ENCODE results near the gene SETD2. TPM values are rescaled to one million over a fixed set of nuclear protein-coding genes. Genes with fewer than 3 reads are reported as not detected.

The SETD2 gene
- total RNA-seq, 1 experiment from 2014 or later, result 24.1 TPM

GRCh38 chr3:47003056-47003410 is 160.9 kb downstream of the SETD2 start:
- H2AFZ ChIP-seq (ENCODE audit: low read length), result no peak overlapping the region
- no peaks in the 10 kb centered on the region for H3K79me2 ChIP-seq (ENCODE audit: low read length)
- H3K4me2 ChIP-seq (ENCODE audit: low read length), result no peak overlapping the region
- H3K4me3 ChIP-seq (ENCODE audit: low read length), result no peak overlapping the region
- no peak overlapping the region for H3K9ac ChIP-seq (ENCODE audit: low read length)
- TF ChIP-seq CTCF (conservative IDR thresholded peaks at IDR 0.05; ENCODE audit: low read depth, low read length) (no peak), EZH2 (IDR thresholded peaks at IDR 0.05; ENCODE audit: low read length, unreplicated experiment) (no peak)
- ATAC-seq (no peak), DNase-seq (no peak)
- BruUV-seq (replicated peaks), result no TSS peak
- H3K27ac ChIP-seq (ENCODE audit: low read length), result no peak overlapping the region
- H3K9me2 ChIP-seq (replicated peaks; ENCODE audit: low read length), result no peaks in the 10 kb centered on the region
- H3K27me3 ChIP-seq (ENCODE audit: low read length), result no peaks in the 10 kb centered on the region
- no peaks in the 10 kb centered on the region for H4K20me1 ChIP-seq (ENCODE audit: low read length)
- H3K4me1 ChIP-seq (ENCODE audit: insufficient read depth, low read length), result peaks cover 9% of the 10 kb centered on the region
- CTCF ChIA-PET, result no interaction called here
- no peaks in the 10 kb centered on the region for H3K9me3 ChIP-seq (ENCODE audit: low read length)
- intact Hi-C loops (cut with micrococcal nuclease), result no loop called here
- POLR2A ChIA-PET (ENCODE audit: unreplicated experiment), result no interaction called here
- peaks cover 14% of the 10 kb centered on the region; the same call in 1 of the 2 replicates for H3K36me3 ChIP-seq (ENCODE audit: low read depth, low read length)
- H3F3A ChIP-seq (ENCODE audit: low read length, unreplicated experiment), result no peaks in the 10 kb centered on the region

- H3K4me2 ChIP-seq (ENCODE audit: low read length), result no peak overlapping the region
- no peak overlapping the region for H3K4me3 ChIP-seq (ENCODE audit: low read length)
- no peak overlapping the region for H3K27ac ChIP-seq (ENCODE audit: low read length)
- BruUV-seq (replicated peaks), result no TSS peak
- no peaks in the 10 kb centered on the region for H3F3A ChIP-seq (ENCODE audit: low read length, unreplicated experiment)
- no peak for ATAC-seq
- H3K36me3 ChIP-seq (ENCODE audit: low read depth, low read length), result peaks cover 14% of the 10 kb centered on the region; the same call in 1 of the 2 replicates
- POLR2A ChIA-PET (ENCODE audit: unreplicated experiment), result no interaction called here
- no peaks in the 10 kb centered on the region for H3K9me3 ChIP-seq (ENCODE audit: low read length)
- no peaks in the 10 kb centered on the region for H3K27me3 ChIP-seq (ENCODE audit: low read length)
- no peak for DNase-seq
- no peaks in the 10 kb centered on the region for H3K9me2 ChIP-seq (replicated peaks; ENCODE audit: low read length)
- peaks cover 9% of the 10 kb centered on the region for H3K4me1 ChIP-seq (ENCODE audit: insufficient read depth, low read length)
- intact Hi-C loops (cut with micrococcal nuclease), result no loop called here
- TF ChIP-seq EZH2phosphoT487 (IDR thresholded peaks at IDR 0.05; ENCODE audit: borderline replicate concordance, low read length) (no peak), CTCF (conservative IDR thresholded peaks at IDR 0.05; ENCODE audit: low read depth, low read length) (no peak), EZH2 (IDR thresholded peaks at IDR 0.05; ENCODE audit: low read length, unreplicated experiment) (no peak)
- CTCF ChIA-PET, result interaction anchor here (1.2 kb wide), 1 partner anchor 87 kb away, joined by 3 read pairs; no protein-coding TSS in a partner anchor
- no peak overlapping the region for H3K9ac ChIP-seq (ENCODE audit: low read length)
- H3K79me2 ChIP-seq (ENCODE audit: low read length), result no peaks in the 10 kb centered on the region
- no peaks in the 10 kb centered on the region for H4K20me1 ChIP-seq (ENCODE audit: low read length)
- H2AFZ ChIP-seq (ENCODE audit: low read length), result no peak overlapping the region
These were observed 161.5 kb downstream of the SETD2 start for GRCh38 chr3:47002171-47003055.

- no peak overlapping the region for H3K27ac ChIP-seq (ENCODE audit: low read length)
- no peak overlapping the region for H2AFZ ChIP-seq (ENCODE audit: low read length)
- H3K9me3 ChIP-seq (ENCODE audit: low read length), result no peaks in the 10 kb centered on the region
- no peaks in the 10 kb centered on the region for H3K27me3 ChIP-seq (ENCODE audit: low read length)
- no TSS peak for BruUV-seq (replicated peaks)
- H3K79me2 ChIP-seq (ENCODE audit: low read length), result no peaks in the 10 kb centered on the region
- no peak overlapping the region for H3K4me3 ChIP-seq (ENCODE audit: low read length)
- no peaks in the 10 kb centered on the region for H4K20me1 ChIP-seq (ENCODE audit: low read length)
- H3K36me3 ChIP-seq (ENCODE audit: low read depth, low read length), result peaks cover 14% of the 10 kb centered on the region; the same call in 1 of the 2 replicates
- no peak overlapping the region for H3K4me2 ChIP-seq (ENCODE audit: low read length)
- intact Hi-C loops (cut with micrococcal nuclease), result no loop called here
- TF ChIP-seq CTCF (conservative IDR thresholded peaks at IDR 0.05; ENCODE audit: low read depth, low read length) (no peak), EZH2phosphoT487 (IDR thresholded peaks at IDR 0.05; ENCODE audit: borderline replicate concordance, low read length) (no peak), EZH2 (IDR thresholded peaks at IDR 0.05; ENCODE audit: low read length, unreplicated experiment) (no peak)
- ChIA-PET POLR2A (ENCODE audit: unreplicated experiment) (no interaction called here), CTCF (interaction anchor here (1.2 kb wide), 1 partner anchor 86 kb away, joined by 3 read pairs; no protein-coding TSS in a partner anchor)
- H3K9me2 ChIP-seq (replicated peaks; ENCODE audit: low read length), result no peaks in the 10 kb centered on the region
- H3F3A ChIP-seq (ENCODE audit: low read length, unreplicated experiment), result no peaks in the 10 kb centered on the region
- H3K9ac ChIP-seq (ENCODE audit: low read length), result no peak overlapping the region
- DNase-seq, result no peak
- ATAC-seq, result no peak
- peaks cover 9% of the 10 kb centered on the region for H3K4me1 ChIP-seq (ENCODE audit: insufficient read depth, low read length)
These were observed 162.2 kb downstream of the SETD2 start for GRCh38 chr3:47001731-47002170.
